IMR-90 (cell line): ENCODE data around the gene DEPDC5. TPM values are rescaled to one million over a fixed set of nuclear protein-coding genes. Genes with fewer than 3 reads are reported as not detected.
A peak's percentile ranks its signal among the peaks of the same experiment; 100 is the strongest.

ENCODE experiments used
- ATAC-seq: fragments of 200-7000 bp; cut with Tn5 transposase; 2 replicates; pipeline ENCODE4 v1.9.1; 2020; ENCODE audit warnings: low read depth, mild to moderate bottlenecking, moderate library complexity
- BruUV-seq: library from RNA; stranded (reverse); fragments of 400-500 nt; replicated peaks from 2 replicates; lab custom pipeline; 2021; lab: Mats Ljungman, UMichigan
- CTCF ChIA-PET: fragments of 300-600 bp; formaldehyde crosslinking; extraction: SDS; loops from one replicate; lab custom pipeline; 2021; ENCODE audit warnings: antibody characterized with exemption; lab: Yijun Ruan, JAX
- POLR2A ChIA-PET: fragments of 300-600 bp; sonication (Branson Sonifier 250); formaldehyde crosslinking; loops from one replicate; lab custom pipeline; 2022; ENCODE audit warnings: antibody characterized with exemption; ENCODE audit not compliant: unreplicated experiment; lab: Charles Lee
- DNase-seq: peaks from one replicate; pipeline ENCODE4 v3.0.0; 2013
- H2AFZ ChIP-seq: replicated peaks from 2 replicates; pipeline ENCODE3; 2013; ENCODE audit warnings: low read length, mild to moderate bottlenecking; ENCODE audit not compliant: poor library complexity
- H2AK5ac ChIP-seq: 2 replicates; pipeline ENCODE4 v1.6.1; 2013; ENCODE audit warnings: low read depth, low read length, inconsistent platforms
- H2AK9ac ChIP-seq: replicated peaks from 2 replicates; pipeline ENCODE3; 2013; ENCODE audit warnings: mild to moderate bottlenecking, low read depth, low read length, moderate library complexity; ENCODE audit not compliant: poor library complexity
- H2BK120ac ChIP-seq: 2 replicates; pipeline ENCODE4 v1.6.1; 2013; ENCODE audit warnings: low read depth, low read length, inconsistent platforms
- H2BK15ac ChIP-seq: 3 replicates; pipeline ENCODE4 v1.6.1; 2013; ENCODE audit warnings: low read depth, low read length, inconsistent platforms
- H2BK20ac ChIP-seq: 2 replicates; pipeline ENCODE4 v1.6.1; 2013; ENCODE audit warnings: low read depth, mild to moderate bottlenecking, inconsistent platforms, low read length, moderate library complexity
- H2BK5ac ChIP-seq: 2 replicates; pipeline ENCODE4 v1.6.1; 2013; ENCODE audit warnings: mild to moderate bottlenecking, low read depth, low read length, inconsistent platforms; ENCODE audit not compliant: poor library complexity, severe bottlenecking
- H3K14ac ChIP-seq: replicated peaks from 2 replicates; pipeline ENCODE4 v1.6.1; 2013; ENCODE audit warnings: low read depth, low read length, inconsistent platforms
- H3K18ac ChIP-seq: 2 replicates; pipeline ENCODE4 v1.6.1; 2013; ENCODE audit warnings: low read depth, low read length, control low read depth
- H3K23ac ChIP-seq: 2 replicates; pipeline ENCODE4 v1.6.1; 2013; ENCODE audit warnings: low read depth, low read length, inconsistent platforms
- H3K27ac ChIP-seq: 2 replicates; pipeline ENCODE4 v1.5.1; 2013; ENCODE audit warnings: mild to moderate bottlenecking, control low read depth, low read length; ENCODE audit not compliant: insufficient read depth
- H3K27me3 ChIP-seq: 2 replicates; pipeline ENCODE4 v1.6.1; 2013; ENCODE audit warnings: low read length; ENCODE audit not compliant: control insufficient read depth, insufficient read depth
- H3K36me3 ChIP-seq: 2 replicates; pipeline ENCODE4 v1.6.1; 2013; ENCODE audit warnings: low read length, mixed read lengths; ENCODE audit not compliant: control insufficient read depth, insufficient read depth
- H3K4ac ChIP-seq: 2 replicates; pipeline ENCODE4 v1.6.1; 2013; ENCODE audit warnings: low read depth, low read length, inconsistent platforms
- H3K4me1 ChIP-seq: 2 replicates; pipeline ENCODE4 v1.6.1; 2013; ENCODE audit warnings: low read length, mixed read lengths; ENCODE audit not compliant: control insufficient read depth, insufficient read depth
- H3K4me2 ChIP-seq: 2 replicates; pipeline ENCODE4 v1.6.1; 2013; ENCODE audit warnings: low read depth, mild to moderate bottlenecking, control low read depth, low read length, moderate library complexity
- H3K4me3 ChIP-seq: 2 replicates; pipeline ENCODE4 v1.5.1; 2013; ENCODE audit warnings: low read depth, mild to moderate bottlenecking, control low read depth, low read length, moderate library complexity; ENCODE audit not compliant: insufficient read depth
- H3K56ac ChIP-seq: 2 replicates; pipeline ENCODE4 v1.6.1; 2013; ENCODE audit warnings: low read length, inconsistent platforms; ENCODE audit not compliant: insufficient read depth; ENCODE audit errors: extremely low read depth
- H3K79me1 ChIP-seq, 2 experiments: 2 replicates each; pipeline ENCODE4 v1.6.1; 2013; ENCODE audit warnings: low read length in 2 of 2, inconsistent platforms in 1 of 2, low read depth in 1 of 2
- H3K9ac ChIP-seq: 2 replicates; pipeline ENCODE4 v1.6.1; 2013; ENCODE audit warnings: low read depth, low read length, control low read depth
- H3K9me1 ChIP-seq: 2 replicates; pipeline ENCODE4 v1.6.1; 2013; ENCODE audit warnings: low read length, inconsistent platforms; ENCODE audit not compliant: insufficient read depth
- H3K9me3 ChIP-seq: 2 replicates; pipeline ENCODE4 v1.6.1; 2013; ENCODE audit warnings: low read length; ENCODE audit not compliant: control insufficient read depth, insufficient read depth
- H4K20me1 ChIP-seq: 2 replicates; pipeline ENCODE4 v1.6.1; 2013; ENCODE audit warnings: low read length, inconsistent platforms; ENCODE audit not compliant: insufficient read depth
- H4K5ac ChIP-seq: 2 replicates; pipeline ENCODE4 v1.6.1; 2013; ENCODE audit warnings: mild to moderate bottlenecking, low read depth, low read length, control low read depth
- H4K8ac ChIP-seq, 2 experiments: 2 replicates each; pipeline ENCODE4 v1.6.1; 2013; ENCODE audit warnings: low read depth in 2 of 2, low read length in 2 of 2, control low read depth in 1 of 2, inconsistent platforms in 1 of 2
- H4K91ac ChIP-seq: 2 replicates; pipeline ENCODE4 v1.6.1; 2013; ENCODE audit warnings: low read depth, low read length, inconsistent platforms; ENCODE audit not compliant: insufficient read depth
- POLR2A ChIP-seq: IDR thresholded peaks from 2 replicates; pipeline ENCODE4 v1.6.1; 2012; ENCODE audit warnings: mild to moderate bottlenecking, low read depth, low read length
- RFX5 ChIP-seq: IDR thresholded peaks from 2 replicates; pipeline ENCODE4 v1.8.0; 2012; ENCODE audit warnings: low read depth, mild to moderate bottlenecking, low read length, moderate library complexity
- WGBS, 2 experiments: methylation state at CpG; one replicate each; pipeline versions ENCODE4 v1.1.5 to v1.1.7; 2013; ENCODE audit warnings: missing lambda C conversion rate in 2 of 2; ENCODE audit not compliant: insufficient read length in 1 of 2; ENCODE audit errors: extremely low coverage in 2 of 2; 5-methylcytosine and 5-hydroxymethylcytosine counted together
- dilution Hi-C: fragments of 300-500 bp; cut with HindIII; formaldehyde crosslinking; loops from one replicate; pipeline ENCODE4 v1.14.3; 2018; ENCODE audit warnings: low sequenced_read_pairs; ENCODE audit not compliant: unreplicated experiment
- in situ Hi-C: fragments of 300-500 bp; cut with MboI; formaldehyde crosslinking; loops from 3 replicates; pipeline ENCODE4 v1.14.3; 2019; ENCODE audit warnings: low sequenced_read_pairs, inconsistent platforms, mixed read lengths
- intact Hi-C: fragments of 100-400 bp; cut with micrococcal nuclease; formaldehyde crosslinking; loops from 2 replicates; pipeline ENCODE4 v1.10.0; 2022
- polyA plus RNA-seq, 3 experiments: library from polyadenylated mRNA; depleted of rRNA; stranded (reverse); fragments of >200 nt; gene quantifications; 2 replicates each; pipeline ENCODE4 v1.2.3, GENCODE V29; 2012; ENCODE audit warnings: low replicate concordance in 1 of 3
- total RNA-seq: library from RNA; depleted of rRNA; stranded (reverse); fragments of >200 nt; gene quantifications from 2 replicates; pipeline ENCODE4 v1.2.3, GENCODE V29; 2012
- TF ChIP-seq, protein P1 (sequence below): conservative IDR thresholded peaks from 2 replicates; pipeline ENCODE4 v1.5.1; 2012; ENCODE audit warnings: mild to moderate bottlenecking, low read depth, low read length, improper control_type of control experiment

DEPDC5 gene
- total and polyA plus RNA-seq, 2 of the 4 experiments (the other 2 are of a cell fraction): 6.6 to 12.9 TPM

DNA sequence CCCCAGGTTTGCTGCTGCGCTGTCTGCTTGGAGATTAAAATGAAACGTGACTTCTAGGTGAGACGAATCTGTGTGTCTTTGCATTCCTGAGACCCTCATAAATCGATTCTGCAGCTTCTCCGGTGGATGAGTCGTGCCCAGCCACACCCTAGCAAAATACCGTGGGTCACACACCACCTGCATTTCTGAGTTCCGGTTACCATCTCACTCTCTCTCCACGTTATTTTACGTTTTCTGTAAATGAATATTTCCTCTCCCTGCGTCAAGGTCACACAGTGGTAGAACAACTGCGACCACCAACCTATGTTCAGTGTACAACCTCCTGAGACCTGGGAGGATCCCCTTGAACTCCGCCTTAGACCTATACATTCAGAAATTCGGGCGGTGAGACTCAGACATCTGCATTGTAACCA is 191.6 kb downstream of the DEPDC5 start:
- Histone ChIP-seq H2BK20ac (0 out of 2 replicates have a peak overlapping the region, but pooled peaks have one; percentile 20), H3K23ac (peak overlapping the region; percentile 99), H4K20me1 (peaks cover 37% of the 10 kb centered on the region), H4K8ac (peak overlapping the region; percentile 71 to 79), H3K9ac (peak overlapping the region; percentile 92), H3K18ac (peak overlapping the region; percentile 72), H3K4me3 (peak overlapping the region; percentile 79), H3K36me3 (peaks cover 8% of the 10 kb centered on the region), H3K56ac (peak overlapping the region; percentile 98), H4K5ac (peak overlapping the region; percentile 43; the same call in 1 of the 2 replicates), H3K4ac (peak overlapping the region; percentile 96), H2BK5ac (peak overlapping the region; percentile 84), H2BK15ac (peak overlapping the region; percentile 58; the same call in 1 of the 3 replicates), H3K9me1 (peaks cover 10% of the 10 kb centered on the region; the same call in 1 of the 2 replicates), H2BK120ac (peak overlapping the region; percentile 4), H2AFZ (peak overlapping the region; percentile 92), H3K4me2 (peak overlapping the region; percentile 95), H3K4me1 (peaks cover 11% of the 10 kb centered on the region), H3K79me1 (peaks cover 4 to 39% of the 10 kb centered on the region in 2 experiments; a peak in 3 of 4 replicates), H3K9me3 (no peaks in the 10 kb centered on the region), H2AK9ac (peak overlapping the region; percentile 84), H3K27me3 (no peaks in the 10 kb centered on the region), H2AK5ac (peak overlapping the region; percentile 94), H3K27ac (peak overlapping the region; percentile 94), H4K91ac (peak overlapping the region; percentile 49), H3K14ac (peak overlapping the region; percentile 98)
- ChIA-PET POLR2A (interaction anchor here (0.7 kb wide), 1 partner anchor 1734 kb away, joined by 3 read pairs; no protein-coding TSS in a partner anchor), CTCF (no interaction called here)
- DNase-seq (no peak), ATAC-seq (no peak)
- WGBS, 2 experiments: 0% methylated on average over 3 of the region's 15 CpGs; no CpG with 5 or more reads in 1 of the 2 experiments
- no peak for TF ChIP-seq RFX5
- TF ChIP-seq, protein P1, sequence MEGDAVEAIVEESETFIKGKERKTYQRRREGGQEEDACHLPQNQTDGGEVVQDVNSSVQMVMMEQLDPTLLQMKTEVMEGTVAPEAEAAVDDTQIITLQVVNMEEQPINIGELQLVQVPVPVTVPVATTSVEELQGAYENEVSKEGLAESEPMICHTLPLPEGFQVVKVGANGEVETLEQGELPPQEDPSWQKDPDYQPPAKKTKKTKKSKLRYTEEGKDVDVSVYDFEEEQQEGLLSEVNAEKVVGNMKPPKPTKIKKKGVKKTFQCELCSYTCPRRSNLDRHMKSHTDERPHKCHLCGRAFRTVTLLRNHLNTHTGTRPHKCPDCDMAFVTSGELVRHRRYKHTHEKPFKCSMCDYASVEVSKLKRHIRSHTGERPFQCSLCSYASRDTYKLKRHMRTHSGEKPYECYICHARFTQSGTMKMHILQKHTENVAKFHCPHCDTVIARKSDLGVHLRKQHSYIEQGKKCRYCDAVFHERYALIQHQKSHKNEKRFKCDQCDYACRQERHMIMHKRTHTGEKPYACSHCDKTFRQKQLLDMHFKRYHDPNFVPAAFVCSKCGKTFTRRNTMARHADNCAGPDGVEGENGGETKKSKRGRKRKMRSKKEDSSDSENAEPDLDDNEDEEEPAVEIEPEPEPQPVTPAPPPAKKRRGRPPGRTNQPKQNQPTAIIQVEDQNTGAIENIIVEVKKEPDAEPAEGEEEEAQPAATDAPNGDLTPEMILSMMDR: no peak
- no peak for TF ChIP-seq POLR2A
- no TSS peak for BruUV-seq
- intact Hi-C loops (loop anchor here (2.0 kb wide), 1 partner anchor 281 kb away; no protein-coding TSS in a partner anchor), in situ Hi-C loops (loop anchor here (10.0 kb wide), 1 partner anchor 191 kb away; the partner anchor contains the start of genes DEPDC5 and PRR14L), dilution Hi-C loops (no loop called here)
